HepG2 (cell line): Measurements from ENCODE around the gene POGLUT3. TPM values are rescaled to one million over a fixed set of nuclear protein-coding genes. Genes with fewer than 3 reads are reported as not detected.

ENCODE experiments used
- HDAC1 ChIP-seq: sonication (generic); formaldehyde crosslinking; IDR thresholded peaks from 2 replicates; pipeline ENCODE4 v1.5.1; 2020; ENCODE audit warnings: mild to moderate bottlenecking, missing genetic modification reagents
- IKZF4 ChIP-seq: sonication (generic); formaldehyde crosslinking; IDR thresholded peaks from 2 replicates; pipeline ENCODE4 v1.5.1; 2020; ENCODE audit warnings: borderline replicate concordance, mild to moderate bottlenecking, low read depth, missing genetic modification reagents; ENCODE audit errors: not compliant biosample characterization
- NAIF1 ChIP-seq: sonication (generic); formaldehyde crosslinking; IDR thresholded peaks from 2 replicates; pipeline ENCODE4 v1.5.0; 2020; ENCODE audit warnings: mild to moderate bottlenecking, missing genetic modification reagents, borderline replicate concordance
- RARG ChIP-seq: sonication (generic); formaldehyde crosslinking; IDR thresholded peaks from 2 replicates; pipeline ENCODE4 v1.4.0; 2020; ENCODE audit warnings: low read depth, mild to moderate bottlenecking, missing genetic modification reagents
- RBM39 ChIP-seq: fragments of 200-400 bp; formaldehyde crosslinking; IDR thresholded peaks from one replicate; pipeline ENCODE4 v1.6.1; 2018; ENCODE audit warnings: antibody characterized with exemption, mild to moderate bottlenecking, low read depth, low read length; ENCODE audit not compliant: poor library complexity, severe bottlenecking
- SMAD1 ChIP-seq: sonication (generic); formaldehyde crosslinking; IDR thresholded peaks from 2 replicates; pipeline ENCODE4 v1.4.0; 2020; ENCODE audit warnings: missing genetic modification reagents, low read depth, mild to moderate bottlenecking, borderline replicate concordance
- ZNF160 ChIP-seq: sonication (generic); formaldehyde crosslinking; IDR thresholded peaks from 2 replicates; pipeline ENCODE4 v1.8.0; 2022; ENCODE audit warnings: mild to moderate bottlenecking, inconsistent platforms, missing genetic modification reagents
- ZNF350 ChIP-seq: sonication (generic); formaldehyde crosslinking; IDR thresholded peaks from 2 replicates; pipeline ENCODE4 v1.4.0; 2020; ENCODE audit warnings: mild to moderate bottlenecking, low read depth, missing genetic modification reagents, borderline replicate concordance
- ZNF546 ChIP-seq: sonication (generic); formaldehyde crosslinking; conservative IDR thresholded peaks from 2 replicates; pipeline ENCODE4 v1.8.1; 2023; ENCODE audit warnings: mild to moderate bottlenecking, missing genetic modification reagents
- polyA plus RNA-seq, 8 experiments: library from polyadenylated mRNA; depleted of rRNA in 3 of 8; stranded (reverse) in 7 of 8; unstranded in 1 of 8; fragments of >200 nt; fragmentation: Illumina TruSeq in 4 of 8; extraction: Trizol in 4 of 8; gene quantifications; 2 replicates each; pipeline versions ENCODE4 v1.2.1 to v1.2.3, GENCODE V29; 2011 to 2016; ENCODE audit warnings: low read depth in 4 of 8, missing spikeins in 1 of 8, mixed read lengths in 1 of 8; ENCODE audit not compliant: insufficient read depth in 1 of 8
- total RNA-seq, 5 experiments: library from RNA; depleted of rRNA; stranded (reverse); fragments of >200 nt; fragmentation: Illumina TruSeq; extraction: Trizol; gene quantifications; 2 replicates each; pipeline ENCODE4 v1.2.3, GENCODE V29; 2016; ENCODE audit warnings: low read depth in 1 of 5
- TF ChIP-seq, protein P1 (sequence below): sonication (generic); formaldehyde crosslinking; IDR thresholded peaks from one replicate; pipeline ENCODE4 v1.5.1; 2020; ENCODE audit warnings: mild to moderate bottlenecking, missing genetic modification reagents; ENCODE audit errors: not compliant biosample characterization
- TF ChIP-seq, protein P2 (sequence below): sonication (generic); formaldehyde crosslinking; IDR thresholded peaks from 2 replicates; pipeline ENCODE4 v1.4.0; 2020; ENCODE audit warnings: mild to moderate bottlenecking, missing genetic modification reagents, borderline replicate concordance
- TF ChIP-seq, protein P3 (sequence below): sonication (generic); formaldehyde crosslinking; IDR thresholded peaks from 2 replicates; pipeline ENCODE4 v1.4.0; 2020; ENCODE audit warnings: missing genetic modification reagents, borderline replicate concordance

Gene POGLUT3
- total and polyA plus RNA-seq, 2 of the 13 experiments (the other 11 are each of a cell fraction or from before 2014, with no cell fraction given): 14.3 to 22.0 TPM

DNA sequence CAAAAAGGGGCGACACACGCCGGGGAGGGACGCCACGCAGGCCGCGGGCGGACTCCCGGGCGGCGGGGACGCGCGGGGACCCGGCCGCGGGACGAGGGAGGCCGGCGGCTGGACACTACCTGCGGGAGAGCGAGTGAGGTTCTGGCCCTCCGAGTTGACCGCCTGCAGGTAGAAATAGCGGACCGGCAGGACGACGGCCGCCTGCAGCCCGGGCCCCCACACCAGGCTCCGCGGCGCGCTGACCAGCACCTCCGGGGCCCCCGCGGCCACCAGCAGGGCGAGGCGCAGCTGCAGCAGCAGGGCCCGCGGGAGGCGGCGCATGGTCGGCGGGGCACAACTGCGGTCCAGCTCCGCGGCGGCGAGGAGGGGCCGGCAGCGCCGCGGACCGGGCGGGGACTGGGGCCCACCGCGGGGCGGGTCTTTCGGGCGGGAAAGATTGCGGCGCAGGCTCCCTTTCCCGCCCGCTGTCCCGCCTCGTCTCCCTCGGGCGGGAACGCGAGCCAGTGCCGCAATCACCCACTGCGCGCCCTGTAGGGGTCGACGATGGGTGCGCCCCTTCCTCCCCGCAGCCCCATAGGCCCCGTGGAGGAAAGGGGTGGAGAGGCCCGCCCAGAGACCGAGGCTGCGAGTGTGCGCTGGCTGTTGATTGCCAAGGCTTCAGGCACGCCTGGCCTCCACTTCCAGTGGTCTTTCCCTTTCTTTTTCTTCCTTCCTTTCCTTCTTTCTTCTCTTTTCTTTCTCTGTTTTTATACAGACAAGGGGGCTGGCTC lies at the start of gene POGLUT3 (continued):
- TF ChIP-seq RBM39 (no peak), HDAC1 (CRISPR knock-in tag) (no peak; the same call in 1 of the 2 replicates), IKZF4 (peak; percentile 60), ZNF160 (CRISPR knock-in tag) (no peak; the same call in 1 of the 2 replicates), ZNF350 (no peak), RARG (no peak), SMAD1 (CRISPR knock-in tag) (no peak), ZNF546 (no peak), NAIF1 (no peak)
- TF ChIP-seq, protein P1, sequence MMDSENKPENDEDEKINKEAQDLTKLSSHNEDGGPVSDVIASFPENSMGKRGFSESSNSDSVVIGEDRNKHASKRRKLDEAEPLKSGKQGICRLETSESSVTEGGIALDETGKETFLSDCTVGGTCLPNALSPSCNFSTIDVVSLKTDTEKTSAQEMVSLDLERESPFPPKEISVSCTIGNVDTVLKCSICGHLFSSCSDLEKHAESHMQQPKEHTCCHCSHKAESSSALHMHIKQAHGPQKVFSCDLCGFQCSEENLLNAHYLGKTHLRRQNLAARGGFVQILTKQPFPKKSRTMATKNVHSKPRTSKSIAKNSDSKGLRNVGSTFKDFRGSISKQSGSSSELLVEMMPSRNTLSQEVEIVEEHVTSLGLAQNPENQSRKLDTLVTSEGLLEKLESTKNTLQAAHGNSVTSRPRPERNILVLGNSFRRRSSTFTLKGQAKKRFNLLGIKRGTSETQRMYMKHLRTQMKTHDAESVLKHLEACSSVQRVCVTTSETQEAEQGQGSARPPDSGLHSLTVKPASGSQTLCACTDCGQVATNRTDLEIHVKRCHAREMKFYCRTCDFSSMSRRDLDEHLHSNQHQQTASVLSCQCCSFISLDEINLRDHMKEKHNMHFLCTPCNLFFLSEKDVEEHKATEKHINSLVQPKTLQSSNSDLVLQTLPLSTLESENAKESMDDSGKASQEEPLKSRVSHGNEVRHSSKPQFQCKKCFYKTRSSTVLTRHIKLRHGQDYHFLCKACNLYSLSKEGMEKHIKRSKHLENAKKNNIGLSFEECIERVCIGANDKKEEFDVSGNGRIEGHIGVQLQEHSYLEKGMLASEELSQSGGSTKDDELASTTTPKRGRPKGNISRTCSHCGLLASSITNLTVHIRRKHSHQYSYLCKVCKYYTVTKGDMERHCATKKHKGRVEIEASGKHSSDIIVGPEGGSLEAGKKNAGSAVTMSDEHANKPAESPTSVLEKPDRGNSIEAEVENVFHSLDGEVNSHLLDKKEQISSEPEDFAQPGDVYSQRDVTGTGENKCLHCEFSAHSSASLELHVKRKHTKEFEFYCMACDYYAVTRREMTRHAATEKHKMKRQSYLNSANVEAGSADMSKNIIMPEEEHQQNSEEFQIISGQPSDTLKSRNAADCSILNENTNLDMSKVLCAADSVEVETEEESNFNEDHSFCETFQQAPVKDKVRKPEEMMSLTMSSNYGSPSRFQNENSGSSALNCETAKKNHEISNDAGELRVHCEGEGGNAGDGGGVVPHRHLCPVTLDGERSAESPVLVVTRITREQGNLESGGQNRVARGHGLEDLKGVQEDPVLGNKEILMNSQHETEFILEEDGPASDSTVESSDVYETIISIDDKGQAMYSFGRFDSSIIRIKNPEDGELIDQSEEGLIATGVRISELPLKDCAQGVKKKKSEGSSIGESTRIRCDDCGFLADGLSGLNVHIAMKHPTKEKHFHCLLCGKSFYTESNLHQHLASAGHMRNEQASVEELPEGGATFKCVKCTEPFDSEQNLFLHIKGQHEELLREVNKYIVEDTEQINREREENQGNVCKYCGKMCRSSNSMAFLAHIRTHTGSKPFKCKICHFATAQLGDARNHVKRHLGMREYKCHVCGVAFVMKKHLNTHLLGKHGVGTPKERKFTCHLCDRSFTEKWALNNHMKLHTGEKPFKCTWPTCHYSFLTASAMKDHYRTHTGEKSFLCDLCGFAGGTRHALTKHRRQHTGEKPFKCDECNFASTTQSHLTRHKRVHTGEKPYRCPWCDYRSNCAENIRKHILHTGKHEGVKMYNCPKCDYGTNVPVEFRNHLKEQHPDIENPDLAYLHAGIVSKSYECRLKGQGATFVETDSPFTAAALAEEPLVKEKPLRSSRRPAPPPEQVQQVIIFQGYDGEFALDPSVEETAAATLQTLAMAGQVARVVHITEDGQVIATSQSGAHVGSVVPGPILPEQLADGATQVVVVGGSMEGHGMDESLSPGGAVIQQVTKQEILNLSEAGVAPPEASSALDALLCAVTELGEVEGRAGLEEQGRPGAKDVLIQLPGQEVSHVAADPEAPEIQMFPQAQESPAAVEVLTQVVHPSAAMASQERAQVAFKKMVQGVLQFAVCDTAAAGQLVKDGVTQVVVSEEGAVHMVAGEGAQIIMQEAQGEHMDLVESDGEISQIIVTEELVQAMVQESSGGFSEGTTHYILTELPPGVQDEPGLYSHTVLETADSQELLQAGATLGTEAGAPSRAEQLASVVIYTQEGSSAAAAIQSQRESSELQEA: no peak
- TF ChIP-seq, protein P2, sequence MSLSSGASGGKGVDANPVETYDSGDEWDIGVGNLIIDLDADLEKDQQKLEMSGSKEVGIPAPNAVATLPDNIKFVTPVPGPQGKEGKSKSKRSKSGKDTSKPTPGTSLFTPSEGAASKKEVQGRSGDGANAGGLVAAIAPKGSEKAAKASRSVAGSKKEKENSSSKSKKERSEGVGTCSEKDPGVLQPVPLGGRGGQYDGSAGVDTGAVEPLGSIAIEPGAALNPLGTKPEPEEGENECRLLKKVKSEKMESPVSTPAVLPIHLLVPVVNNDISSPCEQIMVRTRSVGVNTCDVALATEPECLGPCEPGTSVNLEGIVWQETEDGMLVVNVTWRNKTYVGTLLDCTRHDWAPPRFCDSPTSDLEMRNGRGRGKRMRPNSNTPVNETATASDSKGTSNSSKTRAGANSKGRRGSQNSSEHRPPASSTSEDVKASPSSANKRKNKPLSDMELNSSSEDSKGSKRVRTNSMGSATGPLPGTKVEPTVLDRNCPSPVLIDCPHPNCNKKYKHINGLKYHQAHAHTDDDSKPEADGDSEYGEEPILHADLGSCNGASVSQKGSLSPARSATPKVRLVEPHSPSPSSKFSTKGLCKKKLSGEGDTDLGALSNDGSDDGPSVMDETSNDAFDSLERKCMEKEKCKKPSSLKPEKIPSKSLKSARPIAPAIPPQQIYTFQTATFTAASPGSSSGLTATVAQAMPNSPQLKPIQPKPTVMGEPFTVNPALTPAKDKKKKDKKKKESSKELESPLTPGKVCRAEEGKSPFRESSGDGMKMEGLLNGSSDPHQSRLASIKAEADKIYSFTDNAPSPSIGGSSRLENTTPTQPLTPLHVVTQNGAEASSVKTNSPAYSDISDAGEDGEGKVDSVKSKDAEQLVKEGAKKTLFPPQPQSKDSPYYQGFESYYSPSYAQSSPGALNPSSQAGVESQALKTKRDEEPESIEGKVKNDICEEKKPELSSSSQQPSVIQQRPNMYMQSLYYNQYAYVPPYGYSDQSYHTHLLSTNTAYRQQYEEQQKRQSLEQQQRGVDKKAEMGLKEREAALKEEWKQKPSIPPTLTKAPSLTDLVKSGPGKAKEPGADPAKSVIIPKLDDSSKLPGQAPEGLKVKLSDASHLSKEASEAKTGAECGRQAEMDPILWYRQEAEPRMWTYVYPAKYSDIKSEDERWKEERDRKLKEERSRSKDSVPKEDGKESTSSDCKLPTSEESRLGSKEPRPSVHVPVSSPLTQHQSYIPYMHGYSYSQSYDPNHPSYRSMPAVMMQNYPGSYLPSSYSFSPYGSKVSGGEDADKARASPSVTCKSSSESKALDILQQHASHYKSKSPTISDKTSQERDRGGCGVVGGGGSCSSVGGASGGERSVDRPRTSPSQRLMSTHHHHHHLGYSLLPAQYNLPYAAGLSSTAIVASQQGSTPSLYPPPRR (CRISPR knock-in tag): no peak
- TF ChIP-seq, protein P3, sequence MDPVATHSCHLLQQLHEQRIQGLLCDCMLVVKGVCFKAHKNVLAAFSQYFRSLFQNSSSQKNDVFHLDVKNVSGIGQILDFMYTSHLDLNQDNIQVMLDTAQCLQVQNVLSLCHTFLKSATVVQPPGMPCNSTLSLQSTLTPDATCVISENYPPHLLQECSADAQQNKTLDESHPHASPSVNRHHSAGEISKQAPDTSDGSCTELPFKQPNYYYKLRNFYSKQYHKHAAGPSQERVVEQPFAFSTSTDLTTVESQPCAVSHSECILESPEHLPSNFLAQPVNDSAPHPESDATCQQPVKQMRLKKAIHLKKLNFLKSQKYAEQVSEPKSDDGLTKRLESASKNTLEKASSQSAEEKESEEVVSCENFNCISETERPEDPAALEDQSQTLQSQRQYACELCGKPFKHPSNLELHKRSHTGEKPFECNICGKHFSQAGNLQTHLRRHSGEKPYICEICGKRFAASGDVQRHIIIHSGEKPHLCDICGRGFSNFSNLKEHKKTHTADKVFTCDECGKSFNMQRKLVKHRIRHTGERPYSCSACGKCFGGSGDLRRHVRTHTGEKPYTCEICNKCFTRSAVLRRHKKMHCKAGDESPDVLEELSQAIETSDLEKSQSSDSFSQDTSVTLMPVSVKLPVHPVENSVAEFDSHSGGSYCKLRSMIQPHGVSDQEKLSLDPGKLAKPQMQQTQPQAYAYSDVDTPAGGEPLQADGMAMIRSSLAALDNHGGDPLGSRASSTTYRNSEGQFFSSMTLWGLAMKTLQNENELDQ (CRISPR knock-in tag): no peak
